ENCODE data around the gene MARCHF10. TPM values are rescaled to one million over a fixed set of nuclear protein-coding genes. Genes with fewer than 3 reads are reported as not detected.

MARCHF10 gene
- total and polyA plus RNA-seq, 2 donors (not counting 3 experiments of a cell fraction or from before 2014, with no cell fraction given), result 0.11 TPM; not detected in 1

- Histone ChIP-seq H3K79me2 (ENCODE audit: control insufficient read depth, insufficient read depth, low read length) (no peaks in the 10 kb centered on the region), H3K27ac (ENCODE audit: insufficient read depth, low read depth, low read length) (no peak overlapping the region), H4K20me1 (replicated peaks; ENCODE audit: control insufficient read depth, extremely low read depth, insufficient read depth, low read length) (no peaks in the 10 kb centered on the region), H3K27me3 (ENCODE audit: control insufficient read depth in 2 of 2, insufficient read depth in 2 of 2, low read length in 2 of 2) (no peaks in the 10 kb centered on the region), H3K9me1 (replicated peaks; ENCODE audit: control insufficient read depth, extremely low read depth, insufficient read depth, low read length) (no peaks in the 10 kb centered on the region), H3K9ac (replicated peaks; ENCODE audit: extremely low read depth, insufficient read depth, low read length) (no peak overlapping the region), H3K4me3 (replicated peaks in 1 of 3; ENCODE audit: insufficient read depth in 1 of 3, low read depth in 1 of 3, low read length in 3 of 3) (no peak overlapping the region), H3K4me2 (ENCODE audit: insufficient read depth, low read length) (no peak overlapping the region), H3K36me3 (ENCODE audit: control insufficient read depth in 2 of 2, extremely low read depth in 1 of 2, insufficient read depth in 2 of 2, low read length in 2 of 2) (no peaks in the 10 kb centered on the region), H3K4me1 (ENCODE audit: control insufficient read depth, extremely low read depth, insufficient read depth, low read length) (no peaks in the 10 kb centered on the region), H3K9me3 (replicated peaks; ENCODE audit: control insufficient read depth, insufficient read depth, low read length) (no peaks in the 10 kb centered on the region), H2AFZ (ENCODE audit: low read depth, low read length) (no peak overlapping the region)
- no peak for DNase-seq (ENCODE audit: low read depth, low spot score)
- intact Hi-C loops (cut with micrococcal nuclease), result no loop called here
- no TSS peak for BruUV-seq (replicated peaks)
- POLR2A ChIA-PET, result no interaction called here
- FAIRE-seq, result no peak
- no peak for TF ChIP-seq EZH2 (IDR thresholded peaks at IDR 0.05; ENCODE audit: borderline replicate concordance, low read depth, low read length, severe bottlenecking)
- no peak for TF ChIP-seq POLR2A (IDR thresholded peaks at IDR 0.05; ENCODE audit: low read depth, low read length)
- TF ChIP-seq, protein P1, sequence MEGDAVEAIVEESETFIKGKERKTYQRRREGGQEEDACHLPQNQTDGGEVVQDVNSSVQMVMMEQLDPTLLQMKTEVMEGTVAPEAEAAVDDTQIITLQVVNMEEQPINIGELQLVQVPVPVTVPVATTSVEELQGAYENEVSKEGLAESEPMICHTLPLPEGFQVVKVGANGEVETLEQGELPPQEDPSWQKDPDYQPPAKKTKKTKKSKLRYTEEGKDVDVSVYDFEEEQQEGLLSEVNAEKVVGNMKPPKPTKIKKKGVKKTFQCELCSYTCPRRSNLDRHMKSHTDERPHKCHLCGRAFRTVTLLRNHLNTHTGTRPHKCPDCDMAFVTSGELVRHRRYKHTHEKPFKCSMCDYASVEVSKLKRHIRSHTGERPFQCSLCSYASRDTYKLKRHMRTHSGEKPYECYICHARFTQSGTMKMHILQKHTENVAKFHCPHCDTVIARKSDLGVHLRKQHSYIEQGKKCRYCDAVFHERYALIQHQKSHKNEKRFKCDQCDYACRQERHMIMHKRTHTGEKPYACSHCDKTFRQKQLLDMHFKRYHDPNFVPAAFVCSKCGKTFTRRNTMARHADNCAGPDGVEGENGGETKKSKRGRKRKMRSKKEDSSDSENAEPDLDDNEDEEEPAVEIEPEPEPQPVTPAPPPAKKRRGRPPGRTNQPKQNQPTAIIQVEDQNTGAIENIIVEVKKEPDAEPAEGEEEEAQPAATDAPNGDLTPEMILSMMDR (IDR thresholded peaks at IDR 0.05; ENCODE audit: extremely low read depth in 1 of 2, insufficient read depth in 1 of 2, low read depth in 1 of 2, low read length in 2 of 2), result no peak
- no peak for TF ChIP-seq MYC (IDR thresholded peaks at IDR 0.05; ENCODE audit: low read depth, low read length)
- dilution Hi-C loops (cut with MboI; ENCODE audit: extremely low pct_ligation_motif_present, low sequenced_read_pairs), result no loop called here
- CTCF ChIA-PET, result no interaction called here
These were observed 11.8 kb downstream of the MARCHF10 start for GRCh38 chr17:62796291-62796690.

GRCh38 chr17:62794666-62794971, 13.5 kb downstream of the MARCHF10 start:
- dilution Hi-C loops (cut with MboI; ENCODE audit: extremely low pct_ligation_motif_present, low sequenced_read_pairs) (no loop called here), intact Hi-C loops (cut with micrococcal nuclease) (no loop called here)
- Histone ChIP-seq H3K36me3 (ENCODE audit: control insufficient read depth in 2 of 2, extremely low read depth in 1 of 2, insufficient read depth in 2 of 2, low read length in 2 of 2) (no peaks in the 10 kb centered on the region), H3K4me1 (ENCODE audit: control insufficient read depth, extremely low read depth, insufficient read depth, low read length) (no peaks in the 10 kb centered on the region), H3K79me2 (ENCODE audit: control insufficient read depth, insufficient read depth, low read length) (no peaks in the 10 kb centered on the region), H3K27me3 (ENCODE audit: control insufficient read depth in 2 of 2, insufficient read depth in 2 of 2, low read length in 2 of 2) (no peaks in the 10 kb centered on the region), H3K4me2 (ENCODE audit: insufficient read depth, low read length) (no peak overlapping the region), H3K27ac (ENCODE audit: insufficient read depth, low read depth, low read length) (no peak overlapping the region), H4K20me1 (replicated peaks; ENCODE audit: control insufficient read depth, extremely low read depth, insufficient read depth, low read length) (no peaks in the 10 kb centered on the region), H2AFZ (ENCODE audit: low read depth, low read length) (peak overlapping the region; percentile 4), H3K9ac (replicated peaks; ENCODE audit: extremely low read depth, insufficient read depth, low read length) (no peak overlapping the region), H3K9me1 (replicated peaks; ENCODE audit: control insufficient read depth, extremely low read depth, insufficient read depth, low read length) (no peaks in the 10 kb centered on the region), H3K9me3 (replicated peaks; ENCODE audit: control insufficient read depth, insufficient read depth, low read length) (no peaks in the 10 kb centered on the region), H3K4me3 (replicated peaks in 1 of 3; ENCODE audit: insufficient read depth in 1 of 3, low read depth in 1 of 3, low read length in 3 of 3) (no peak overlapping the region)
- ChIA-PET CTCF (interaction anchor here (1.4 kb wide), 1 partner anchor 10 kb away, joined by 4 read pairs; no protein-coding TSS in a partner anchor), POLR2A (no interaction called here)
- TF ChIP-seq POLR2A (IDR thresholded peaks at IDR 0.05; ENCODE audit: low read depth, low read length) (no peak), FOS (IDR thresholded peaks at IDR 0.05; ENCODE audit: borderline replicate concordance, insufficient read depth, low read length) (no peak), MYC (IDR thresholded peaks at IDR 0.05; ENCODE audit: low read depth, low read length) (no peak), JUN (IDR thresholded peaks at IDR 0.05; ENCODE audit: borderline replicate concordance, insufficient read depth, insufficient read length, low read depth) (no peak), EZH2 (IDR thresholded peaks at IDR 0.05; ENCODE audit: borderline replicate concordance, low read depth, low read length, severe bottlenecking) (no peak), GATA2 (IDR thresholded peaks at IDR 0.05; ENCODE audit: insufficient read depth, insufficient read length, low read depth, low read length) (no peak), POLR2AphosphoS5 (IDR thresholded peaks at IDR 0.05; ENCODE audit: insufficient read depth, low read depth, low read length) (no peak)
- TF ChIP-seq, protein P2, sequence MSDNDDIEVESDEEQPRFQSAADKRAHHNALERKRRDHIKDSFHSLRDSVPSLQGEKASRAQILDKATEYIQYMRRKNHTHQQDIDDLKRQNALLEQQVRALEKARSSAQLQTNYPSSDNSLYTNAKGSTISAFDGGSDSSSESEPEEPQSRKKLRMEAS (IDR thresholded peaks at IDR 0.05; ENCODE audit: insufficient read depth, insufficient read length), result no peak
- TF ChIP-seq, protein P1 (IDR thresholded peaks at IDR 0.05; ENCODE audit: extremely low read depth in 1 of 2, insufficient read depth in 1 of 2, low read depth in 1 of 2, low read length in 2 of 2), result no peak
- BruUV-seq (replicated peaks), result no TSS peak
- FAIRE-seq (no peak), DNase-seq (ENCODE audit: low read depth, low spot score) (peak; percentile 75)
